ENCODE measurements around the gene EVA1A. TPM values are rescaled to one million over a fixed set of nuclear protein-coding genes. Genes with fewer than 3 reads are reported as not detected.
"Not testable (repeated sequence)": the region's sequence is repeated elsewhere in the genome, so short reads cannot be mapped to it uniquely, and the experiment has no call there.

Gene EVA1A
- total and polyA plus RNA-seq, 8 donors, result 1.3 to 4.7 (median 2.4) TPM; not detected in 3

- intact Hi-C loops (cut with DNase I; ENCODE audit: low total_unique reads), result no loop called here
- Histone ChIP-seq H3K4me3 (no peak overlapping the region), H3K27ac (no peak overlapping the region), H3K4me1 (peaks cover 0 to 4% (median 0%) of the 10 kb centered on the region in 4 donors), H3K27me3 (no peaks in the 10 kb centered on the region), H3K36me3 (no peaks in the 10 kb centered on the region), H3K9me3 (no peaks in the 10 kb centered on the region)
- no peak for DNase-seq
- 95 to 100% (median 100%) methylated on average over 1 of the region's 1 CpG for WGBS, 5 donors
- TF ChIP-seq EP300 (IDR thresholded peaks at IDR 0.05) (no peak), CTCF (IDR thresholded peaks at IDR 0.05) (no peak), POLR2AphosphoS5 (IDR thresholded peaks at IDR 0.05) (no peak), POLR2A (IDR thresholded peaks at IDR 0.05) (no peak)
These were observed 75.9 kb downstream of the EVA1A start for GRCh38 chr2:75484840-75485239.

GRCh38 chr2:75483878-75484277, 76.9 kb downstream of the EVA1A start:
- Histone ChIP-seq H3K9me3 (no peaks in the 10 kb centered on the region), H3K36me3 (no peaks in the 10 kb centered on the region), H3K4me1 (peaks cover 0 to 4% (median 0%) of the 10 kb centered on the region in 4 donors), H3K4me3 (no peak overlapping the region), H3K27ac (no peak overlapping the region), H3K27me3 (no peaks in the 10 kb centered on the region)
- DNase-seq, result no peak
- TF ChIP-seq EP300 (IDR thresholded peaks at IDR 0.05) (no peak), POLR2AphosphoS5 (IDR thresholded peaks at IDR 0.05) (no peak)
- WGBS, 5 donors, result 83 to 92% (median 89%) methylated on average over 6 of the region's 6 CpGs
- intact Hi-C loops (cut with DNase I; ENCODE audit: low total_unique reads), result no loop called here

- no peaks in the 10 kb centered on the region for H3K9me3 ChIP-seq
- no peak overlapping the region for H3K4me3 ChIP-seq
- no peak overlapping the region for H3K27ac ChIP-seq
- H3K27me3 ChIP-seq, result no peaks in the 10 kb centered on the region
- H3K36me3 ChIP-seq, result no peaks in the 10 kb centered on the region
- TF ChIP-seq POLR2A (IDR thresholded peaks at IDR 0.05), result no peak
- TF ChIP-seq EP300 (IDR thresholded peaks at IDR 0.05), result no peak
- TF ChIP-seq POLR2AphosphoS5 (IDR thresholded peaks at IDR 0.05), result no peak
- no peak for TF ChIP-seq CTCF (IDR thresholded peaks at IDR 0.05)
- intact Hi-C loops (cut with DNase I; ENCODE audit: low total_unique reads), result no loop called here
- peaks cover 0 to 4% (median 0%) of the 10 kb centered on the region in 4 donors for H3K4me1 ChIP-seq
- DNase-seq, result no peak
These were observed 78.3 kb downstream of the EVA1A start for GRCh38 chr2:75482398-75482797.

- Histone ChIP-seq H3K4me3 (no peak overlapping the region), H3K4me1 (peaks cover 0 to 4% (median 0%) of the 10 kb centered on the region in 4 donors), H3K9me3 (no peaks in the 10 kb centered on the region), H3K27ac (no peak overlapping the region), H3K36me3 (no peaks in the 10 kb centered on the region), H3K27me3 (no peaks in the 10 kb centered on the region)
- 18 to 41% (median 31%) methylated on average over 6 of the region's 6 CpGs for WGBS, 5 donors
- TF ChIP-seq EP300 (IDR thresholded peaks at IDR 0.05) (no peak), POLR2A (IDR thresholded peaks at IDR 0.05) (no peak), CTCF (IDR thresholded peaks at IDR 0.05) (no peak), POLR2AphosphoS5 (IDR thresholded peaks at IDR 0.05) (no peak)
- peak in 1 of 2 donors; percentile 40 for DNase-seq
- intact Hi-C loops (cut with DNase I; ENCODE audit: low total_unique reads), result no loop called here
These were observed 79.5 kb downstream of the EVA1A start for GRCh38 chr2:75480971-75481836.

- H3K27me3 ChIP-seq; H3K4me1 ChIP-seq; intact Hi-C loops (cut with DNase I; ENCODE audit: low total_unique reads); H3K4me3 ChIP-seq; DNase-seq; H3K36me3 ChIP-seq; H3K27ac ChIP-seq; H3K9me3 ChIP-seq: not testable (repeated sequence)
- 71 to 96% (median 94%) methylated on average over 1 of the region's 1 CpG for WGBS, 5 donors
These were observed 83.0 kb downstream of the EVA1A start for GRCh38 chr2:75477696-75478095.

Measured in stomach (tissue), 9 donors.